Uterus (tissue), 4 donors: ENCODE results near the gene KRT4. TPM values are rescaled to one million over a fixed set of nuclear protein-coding genes. Genes with fewer than 3 reads are reported as not detected.

Source experiments
- DNase-seq, 2 donors: peaks; one replicate each; pipeline ENCODE4 v3.0.0-alpha.2; 2019 to 2020
- H3K27ac ChIP-seq, 2 donors: fragments of 200-600 bp; sonication (generic); 1 replicate in 1 of 2; 2 replicates in 1 of 2; pipeline ENCODE4 v1.5.1; 2016 to 2018
- H3K27me3 ChIP-seq, 2 donors: fragments of 200-600 bp; sonication (generic); one replicate each; pipeline ENCODE4 v1.5.1; 2018 to 2019; ENCODE audit warnings: control low read depth in 1 of 2
- H3K36me3 ChIP-seq, 2 donors: fragments of 200-600 bp; sonication (generic); one replicate each; pipeline ENCODE4 v1.5.1; 2019; ENCODE audit warnings: control low read depth in 1 of 2
- H3K4me1 ChIP-seq, 2 donors: fragments of 200-600 bp; sonication (generic); one replicate each; pipeline ENCODE4 v1.5.1; 2018 to 2019; ENCODE audit warnings: control low read depth in 1 of 2
- H3K4me3 ChIP-seq, 2 donors: fragments of 200-600 bp; sonication (generic); 1 replicate in 1 of 2; 2 replicates in 1 of 2; pipeline ENCODE4 v1.5.1; 2018 to 2019; ENCODE audit warnings: mild to moderate bottlenecking in 1 of 2
- H3K9me3 ChIP-seq, 2 donors: fragments of 200-600 bp; sonication (generic); one replicate each; pipeline ENCODE4 v1.5.1; 2019; ENCODE audit warnings: control low read depth in 1 of 2
- CTCF ChIP-seq, 4 experiments: fragments of 200-600 bp in 2 of 4; fragments of 450-650 bp in 2 of 4; sonication (generic) in 2 of 4; IDR thresholded peaks; one replicate each; pipeline ENCODE4 v1.5.1; 2016 to 2019; ENCODE audit warnings: antibody characterized with exemption in 4 of 4, mild to moderate bottlenecking in 2 of 4, moderate library complexity in 1 of 4
- POLR2A ChIP-seq, 2 donors: fragments of 450-650 bp; IDR thresholded peaks; one replicate each; pipeline ENCODE4 v1.6.1; 2016; ENCODE audit warnings: antibody characterized with exemption in 2 of 2, mild to moderate bottlenecking in 1 of 2, moderate library complexity in 1 of 2
- intact Hi-C: fragments of 100-400 bp; cut with DNase I; formaldehyde crosslinking; loops from one replicate; pipeline ENCODE4 v1.15.1; 2023; ENCODE audit warnings: low total_unique reads
- total RNA-seq, 4 donors: library from RNA; depleted of rRNA in 3 of 4; stranded (reverse); fragments of >200 nt in 3 of 4; gene quantifications; one replicate each; pipeline versions ENCODE4 v1.1.0 to v1.2.4, GENCODE V29; 2014 to 2023
- donor health status: DM: yes; HTN: yes; CAD: no.

Gene KRT4
- total RNA-seq, 4 donors from 2014 or later = not detected

DNA sequence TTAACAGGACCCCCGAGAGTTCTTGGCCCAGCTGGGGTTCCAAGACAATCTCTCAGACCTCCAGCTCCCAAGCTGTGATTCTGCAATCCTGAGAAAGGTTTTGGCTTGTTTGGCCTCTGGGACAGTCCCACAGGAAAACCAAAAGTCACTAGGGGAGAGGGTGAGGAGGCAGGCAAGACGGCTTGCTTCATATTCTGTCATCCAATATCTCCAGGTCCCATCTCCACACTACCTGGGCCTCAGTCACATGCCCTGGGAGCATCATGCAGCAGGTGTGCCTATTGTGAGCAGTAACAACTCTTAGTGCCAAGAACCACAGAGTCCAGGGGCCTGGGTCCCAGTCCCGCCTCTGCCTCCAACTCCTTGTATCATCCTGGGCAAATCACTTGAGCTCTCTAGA lies 18.5 kb upstream of the KRT4 start:
- H3K36me3 ChIP-seq = no peaks in the 10 kb centered on the region
- no peak for DNase-seq
- no peak overlapping the region for H3K27ac ChIP-seq
- H3K27me3 ChIP-seq = no peaks in the 10 kb centered on the region
- intact Hi-C loops = no loop called here
- H3K4me3 ChIP-seq = no peak overlapping the region
- no peaks in the 10 kb centered on the region for H3K4me1 ChIP-seq
- TF ChIP-seq CTCF (IDR thresholded peaks at IDR 0.05) = no peak
- no peak for TF ChIP-seq POLR2A (IDR thresholded peaks at IDR 0.05)
- H3K9me3 ChIP-seq = no peaks in the 10 kb centered on the region

- no peak for DNase-seq
- Histone ChIP-seq H3K36me3 (no peaks in the 10 kb centered on the region), H3K4me3 (no peak overlapping the region), H3K4me1 (no peaks in the 10 kb centered on the region), H3K9me3 (no peaks in the 10 kb centered on the region), H3K27ac (no peak overlapping the region), H3K27me3 (no peaks in the 10 kb centered on the region)
- TF ChIP-seq CTCF (IDR thresholded peaks at IDR 0.05) (no peak), POLR2A (IDR thresholded peaks at IDR 0.05) (no peak)
- intact Hi-C loops = no loop called here
Observed at GRCh38 chr12:52831251-52831650, 17.3 kb upstream of the KRT4 start.

DNA sequence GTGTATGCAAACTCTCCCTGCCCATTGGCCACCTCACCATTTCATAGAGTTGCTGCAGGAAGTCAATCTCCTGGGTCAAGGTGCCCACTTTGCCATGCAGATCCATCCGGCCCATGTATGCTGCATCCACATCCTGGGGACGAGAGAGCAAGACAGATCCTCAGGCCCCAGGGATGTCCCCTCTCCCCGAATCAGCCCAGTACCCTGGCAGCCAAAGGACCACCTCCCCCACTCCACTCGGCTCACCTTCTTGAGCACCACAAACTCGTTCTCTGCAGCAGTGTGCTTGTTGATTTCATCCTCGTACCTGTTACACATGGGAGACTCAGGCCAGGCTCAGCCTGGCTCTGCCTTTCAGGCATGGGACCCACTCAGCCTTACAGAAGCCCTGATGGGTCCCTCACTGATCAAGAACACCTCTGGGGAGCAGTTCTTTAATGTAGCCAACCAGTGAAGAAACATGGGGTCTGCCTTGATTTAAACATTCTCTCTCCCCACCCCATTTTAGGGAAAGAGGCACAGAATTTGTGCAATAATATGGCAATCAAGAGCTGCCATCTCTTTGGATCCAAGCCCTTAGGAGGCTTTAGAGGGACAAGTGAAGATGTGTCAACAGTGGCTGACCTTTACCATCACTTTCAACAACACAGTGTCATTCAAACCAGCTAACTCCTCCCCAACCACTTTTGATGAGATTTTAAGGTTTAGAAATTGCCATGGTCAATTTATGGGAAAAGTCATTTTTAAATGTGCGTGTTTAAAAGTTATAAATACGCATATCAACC lies 16.3 kb upstream of the KRT4 start:
- no peaks in the 10 kb centered on the region for H3K36me3 ChIP-seq
- no peak overlapping the region for H3K27ac ChIP-seq
- no peak overlapping the region for H3K4me3 ChIP-seq
- H3K9me3 ChIP-seq = no peaks in the 10 kb centered on the region
- TF ChIP-seq CTCF (IDR thresholded peaks at IDR 0.05) = no peak
- no peak for TF ChIP-seq POLR2A (IDR thresholded peaks at IDR 0.05)
- no peaks in the 10 kb centered on the region for H3K27me3 ChIP-seq
- no peak for DNase-seq
- no peaks in the 10 kb centered on the region for H3K4me1 ChIP-seq
- intact Hi-C loops = no loop called here

- TF ChIP-seq POLR2A (IDR thresholded peaks at IDR 0.05) = no peak
- no peak for TF ChIP-seq CTCF (IDR thresholded peaks at IDR 0.05)
- Histone ChIP-seq H3K27me3 (no peaks in the 10 kb centered on the region), H3K4me1 (no peaks in the 10 kb centered on the region), H3K27ac (no peak overlapping the region), H3K4me3 (no peak overlapping the region), H3K36me3 (no peaks in the 10 kb centered on the region), H3K9me3 (no peaks in the 10 kb centered on the region)
- DNase-seq = no peak
- intact Hi-C loops = no loop called here
Observed at GRCh38 chr12:52828591-52829021, 14.7 kb upstream of the KRT4 start.

DNA sequence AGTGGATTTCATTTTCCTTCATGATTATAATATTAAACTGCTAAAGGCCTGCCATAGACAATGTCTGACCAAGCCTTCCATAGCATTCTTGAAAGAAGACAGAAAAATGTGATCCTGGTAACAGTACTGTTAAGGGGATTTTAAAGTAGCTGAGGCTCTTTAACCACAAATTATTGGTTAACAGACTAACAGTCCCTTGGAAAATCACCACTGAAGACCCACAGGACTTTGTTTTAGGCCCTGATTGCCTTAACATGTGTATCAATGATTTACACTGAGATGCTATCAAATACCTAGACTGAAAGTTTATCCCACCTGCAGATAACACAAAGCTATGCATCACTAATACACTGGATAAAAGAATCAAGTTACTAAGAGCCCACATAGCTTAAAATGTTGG lies 14.2 kb upstream of the KRT4 start:
- Histone ChIP-seq H3K4me1 (no peaks in the 10 kb centered on the region), H3K27me3 (no peaks in the 10 kb centered on the region), H3K9me3 (no peaks in the 10 kb centered on the region), H3K36me3 (no peaks in the 10 kb centered on the region), H3K27ac (no peak overlapping the region), H3K4me3 (no peak overlapping the region)
- DNase-seq = no peak
- intact Hi-C loops = no loop called here
- TF ChIP-seq POLR2A (IDR thresholded peaks at IDR 0.05) (no peak), CTCF (IDR thresholded peaks at IDR 0.05) (no peak)
